NCI-H146 (cell line): ENCODE measurements around the gene ITSN2.
"Not testable (repeated sequence)": the region's sequence is repeated elsewhere in the genome, so short reads cannot be mapped to it uniquely, and the experiment has no call there.

Experiments used
- DNase-seq: peaks from one replicate; lab custom pipeline; 2025; lab: John Stamatoyannopoulos, UW

The ITSN2 gene

DNA sequence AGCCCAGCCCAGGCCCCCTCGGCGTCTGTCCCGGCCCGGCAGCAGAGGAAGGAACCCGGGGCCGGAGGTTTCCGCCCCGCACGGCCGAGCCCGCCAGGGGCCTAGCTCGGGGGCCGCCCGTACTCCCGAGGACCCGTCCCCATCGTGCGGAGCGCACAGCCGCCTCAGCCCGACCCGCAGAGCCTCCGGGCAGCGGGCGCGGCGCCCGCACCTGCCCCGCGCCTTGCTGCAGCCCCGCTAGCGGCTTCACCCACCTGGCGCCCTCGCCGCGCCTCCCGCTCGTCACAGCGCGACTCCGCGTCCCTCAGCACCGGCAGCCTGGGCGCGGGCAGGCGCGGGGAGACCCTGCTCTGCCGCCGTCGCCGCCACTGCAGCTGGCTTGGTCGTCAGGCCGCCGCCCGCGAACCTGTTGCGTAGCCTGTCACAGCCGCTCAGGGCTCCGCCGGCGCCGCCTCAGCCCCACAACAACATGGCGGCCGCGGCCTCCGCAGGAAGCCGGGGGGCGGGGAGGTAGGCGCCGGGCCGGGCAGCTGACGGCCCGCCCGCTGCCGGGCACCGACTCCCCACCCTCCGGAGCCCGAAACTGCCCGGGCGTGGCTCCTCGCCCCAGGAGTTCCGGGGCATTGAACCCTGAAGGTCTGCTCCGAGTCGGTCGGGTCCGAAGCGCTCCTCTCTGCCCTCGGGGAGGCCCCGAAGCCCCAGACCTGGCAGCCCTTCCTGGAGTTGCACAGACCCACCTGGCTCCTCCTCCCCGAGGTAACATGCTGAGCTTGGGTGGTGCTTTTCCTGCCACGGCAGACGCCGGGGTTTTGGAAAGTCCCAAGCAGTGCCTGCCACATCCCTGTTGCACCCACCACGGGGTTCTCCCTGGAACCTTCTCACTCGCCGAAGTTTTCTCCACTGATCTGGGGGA lies at the start of gene ITSN2:
ITSN2 (minus strand) TSS at position 487 of the 913 bp plus-strand sequence. CDS start 32,454 bp downstream, outside the sequence.
- peak; percentile 88 for DNase-seq

DNA sequence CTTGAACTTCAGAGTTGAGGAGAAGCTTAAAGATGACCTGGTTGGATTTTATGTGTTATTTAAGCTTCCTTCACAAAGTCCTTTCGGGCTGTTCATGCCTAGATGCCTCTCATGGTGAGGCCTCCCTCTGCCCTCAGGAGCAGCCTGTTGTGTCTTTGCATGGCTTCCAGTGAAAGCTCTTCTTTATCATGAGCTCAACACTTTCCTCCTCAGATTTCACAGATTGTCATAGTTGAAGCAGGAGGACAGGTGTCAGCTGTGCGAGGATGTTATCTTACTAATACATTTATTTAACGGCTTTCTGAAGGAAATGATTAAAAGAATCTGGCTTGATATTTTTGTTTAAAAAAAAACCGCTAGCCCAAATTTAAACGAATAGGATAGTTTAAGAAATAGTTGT lies 48.8 kb upstream of the ITSN2 start:
- DNase-seq: peak; percentile 17

DNA sequence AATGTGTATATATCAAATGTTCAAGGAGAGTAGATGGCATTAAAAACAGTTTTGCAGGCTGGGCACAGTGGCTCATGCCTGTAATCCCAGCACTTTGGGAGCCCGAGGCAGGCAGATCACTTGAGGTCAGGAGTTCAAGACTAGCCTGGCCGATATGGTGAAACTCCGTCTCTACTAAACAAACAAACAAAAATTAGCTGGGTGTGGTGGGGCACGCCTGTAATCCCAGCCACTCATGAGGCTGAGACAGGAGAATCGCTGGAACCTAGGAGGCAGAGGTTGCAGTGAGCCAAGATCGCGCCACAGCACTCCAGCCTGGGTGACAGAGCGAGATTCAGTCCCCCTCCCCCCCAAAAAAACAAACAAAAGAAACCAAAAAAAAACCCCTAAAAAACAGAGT lies 48.4 kb upstream of the ITSN2 start:
- not testable (repeated sequence) for DNase-seq

DNA sequence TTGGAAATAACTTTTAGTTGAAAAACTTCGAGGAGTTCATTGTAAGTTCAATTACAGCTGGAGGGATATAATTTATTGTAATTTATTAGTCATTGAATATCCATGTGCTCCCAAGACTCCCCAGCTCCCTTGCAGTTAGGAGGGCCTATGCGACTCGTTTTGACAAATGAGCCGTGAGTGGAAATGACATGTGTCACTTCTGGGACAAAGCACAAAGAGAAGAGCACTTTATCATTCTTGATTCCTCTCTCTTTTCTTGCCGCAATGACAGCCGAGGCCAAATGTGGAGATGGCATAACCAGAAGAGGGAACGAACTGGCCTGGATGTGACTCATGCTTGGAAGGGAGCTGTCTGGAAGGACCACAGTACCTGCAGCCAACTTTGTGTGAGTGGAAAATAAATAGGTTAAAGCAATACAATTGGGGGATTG lies 44.2 kb upstream of the ITSN2 start:
- no peak for DNase-seq

DNA sequence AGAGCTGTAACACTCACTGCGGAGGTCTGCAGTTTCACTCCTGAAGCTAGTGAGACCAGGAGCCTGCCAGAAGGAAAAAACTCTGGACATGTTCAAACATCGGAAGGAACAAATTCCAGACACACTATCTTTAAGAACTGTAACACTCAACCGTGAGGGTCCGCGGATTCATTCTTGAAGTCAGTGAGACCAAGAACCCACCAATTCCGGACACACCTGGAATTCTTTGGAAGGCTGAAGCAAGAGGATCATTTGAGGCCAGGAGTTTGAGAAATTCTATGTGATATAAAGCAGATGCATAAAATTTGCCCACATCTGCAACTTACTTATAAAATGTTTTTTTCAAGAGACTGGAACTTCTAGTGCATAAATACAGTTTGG lies 43.5 kb upstream of the ITSN2 start:
- DNase-seq: no peak

DNA sequence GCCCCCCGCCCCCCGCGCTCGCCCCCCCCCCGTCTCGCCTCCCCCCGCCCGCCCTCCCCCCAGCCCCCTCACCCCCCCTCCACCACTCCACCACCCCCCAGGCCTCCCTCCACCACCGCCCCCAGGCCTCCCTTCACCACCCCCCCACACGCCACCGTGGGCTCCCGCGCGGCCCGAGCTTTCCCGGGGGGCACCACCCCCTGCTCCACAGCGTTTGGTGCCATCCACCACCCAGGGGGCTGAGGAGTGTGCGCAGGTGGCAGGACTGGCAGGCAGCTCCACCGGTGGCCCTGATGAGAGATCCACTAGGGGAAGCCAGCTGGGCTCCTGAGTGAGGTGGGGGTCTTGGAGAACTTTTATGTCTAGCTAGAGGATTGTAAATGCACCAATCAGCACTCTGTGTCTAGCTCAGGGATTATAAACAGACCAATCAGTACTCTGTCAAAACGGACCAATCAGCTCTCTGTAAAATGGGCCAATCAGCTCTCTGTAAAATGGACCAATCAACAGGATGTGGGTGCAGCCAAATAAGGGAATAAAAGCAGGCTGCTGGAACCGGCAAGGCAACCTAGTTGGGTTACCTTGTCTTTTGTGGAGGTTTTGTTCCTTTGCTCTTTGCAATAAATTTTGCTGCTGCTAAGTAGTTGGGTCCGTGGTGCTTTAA lies 43.0 kb upstream of the ITSN2 start:
- DNase-seq: no peak

DNA sequence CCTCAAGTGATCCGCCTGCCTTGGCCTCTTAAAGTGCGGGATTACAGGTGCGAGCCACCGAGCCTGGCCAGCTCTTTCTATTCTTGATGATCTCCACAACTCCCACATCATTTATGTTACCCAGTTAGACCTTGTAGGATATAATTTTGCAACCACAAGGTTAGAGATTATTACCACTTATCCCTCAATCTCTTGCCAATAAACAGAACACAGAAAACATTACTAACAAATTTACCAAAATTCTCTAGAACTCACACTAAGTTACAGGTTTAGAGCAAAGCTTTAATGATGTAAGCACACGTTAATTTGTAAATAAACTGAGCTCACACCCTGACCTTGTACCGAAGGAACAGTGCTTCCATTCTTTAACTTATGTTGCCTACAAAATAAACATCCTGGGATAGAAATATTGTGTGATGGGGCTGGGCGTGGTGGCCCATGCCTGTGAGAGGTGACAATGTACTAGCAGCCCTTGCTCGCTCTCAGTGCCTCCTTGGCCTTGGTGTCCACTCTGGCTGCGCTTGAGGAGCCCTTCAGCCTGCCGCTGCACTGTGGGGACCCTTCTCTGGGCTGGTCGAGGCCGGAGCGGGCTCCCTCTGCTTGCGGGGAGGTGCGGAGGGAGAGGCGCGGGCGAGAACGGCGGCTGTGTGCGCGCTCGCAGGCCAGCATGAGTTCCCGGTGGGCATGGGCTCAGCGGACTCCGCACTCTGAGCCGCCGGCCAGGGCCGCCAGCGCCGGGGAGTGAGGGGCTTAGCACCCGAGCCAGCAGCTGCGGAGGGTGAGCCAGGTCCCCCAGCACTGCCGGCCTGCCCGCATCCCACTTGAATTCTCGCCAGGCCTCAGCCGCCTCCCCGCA lies 42.1 kb upstream of the ITSN2 start:
- no peak for DNase-seq

DNA sequence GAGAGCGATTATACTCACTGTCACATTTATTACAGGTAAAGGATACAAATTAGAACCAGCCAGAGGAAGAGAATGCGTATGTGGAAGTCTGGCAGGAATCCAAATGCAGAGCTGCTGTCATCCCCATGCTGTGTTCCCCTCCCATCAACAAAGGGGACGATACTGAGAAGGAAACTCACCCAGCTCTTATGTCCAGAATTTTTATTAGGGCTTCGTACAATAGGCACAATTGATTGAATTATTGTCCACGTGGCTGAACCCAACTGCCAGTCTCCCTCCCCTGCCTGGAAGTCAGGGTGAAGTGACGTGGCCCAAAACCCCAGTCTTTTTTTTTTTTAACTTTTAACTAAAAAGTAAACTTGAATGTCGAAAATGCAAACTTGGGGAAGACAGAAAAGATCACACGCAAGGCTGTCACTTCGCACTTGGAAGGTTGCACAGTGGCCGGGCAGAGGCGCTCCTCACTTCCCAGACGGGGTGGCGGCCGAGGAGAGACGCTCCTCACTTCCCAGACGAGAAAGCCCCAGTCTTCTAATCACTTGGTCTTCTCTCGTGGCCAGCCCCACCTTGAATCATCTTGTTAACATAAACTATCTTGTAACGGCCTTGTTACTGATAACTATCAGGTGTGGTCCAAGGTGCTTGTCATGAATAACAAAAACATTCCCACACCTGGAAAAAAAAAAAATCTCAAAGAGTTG lies 40.0 kb upstream of the ITSN2 start:
- DNase-seq: peak; percentile 80

DNA sequence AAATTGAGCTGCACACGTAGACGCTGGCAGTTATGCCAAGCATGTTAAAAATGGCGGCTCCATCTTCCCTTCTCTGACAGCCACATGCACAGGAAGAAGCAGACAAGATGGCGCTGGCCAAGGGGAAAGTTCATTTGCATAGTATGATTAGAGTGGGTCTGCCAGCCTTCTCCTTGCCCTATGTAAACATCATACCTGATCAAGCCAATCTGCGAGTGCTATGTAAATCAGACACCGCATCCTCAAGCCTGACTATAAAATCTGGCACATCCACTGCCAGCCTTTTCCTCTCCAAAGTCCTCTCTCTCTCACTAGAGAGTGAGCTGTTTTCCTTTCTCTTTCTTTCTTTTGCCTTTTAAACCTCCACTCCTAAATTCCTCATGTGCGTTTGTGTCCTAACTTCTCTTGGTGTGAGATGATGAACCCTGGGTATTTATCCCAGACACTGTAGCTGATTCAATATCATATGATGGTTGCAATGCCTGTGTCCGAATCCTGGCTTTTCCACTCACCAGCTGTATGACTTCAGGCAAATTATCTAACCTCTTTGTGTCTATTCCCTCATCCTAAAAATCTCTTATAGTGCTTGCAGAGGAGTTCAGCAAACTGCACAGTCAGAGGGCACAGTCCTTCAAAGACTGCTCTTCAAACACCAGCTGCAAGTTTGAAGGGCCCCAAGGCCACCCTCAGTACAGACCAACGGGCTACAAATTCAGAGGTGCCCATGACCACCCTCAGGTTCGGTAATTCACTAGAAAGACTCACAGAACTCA lies 39.3 kb upstream of the ITSN2 start:
- DNase-seq: peak; percentile 96

DNA sequence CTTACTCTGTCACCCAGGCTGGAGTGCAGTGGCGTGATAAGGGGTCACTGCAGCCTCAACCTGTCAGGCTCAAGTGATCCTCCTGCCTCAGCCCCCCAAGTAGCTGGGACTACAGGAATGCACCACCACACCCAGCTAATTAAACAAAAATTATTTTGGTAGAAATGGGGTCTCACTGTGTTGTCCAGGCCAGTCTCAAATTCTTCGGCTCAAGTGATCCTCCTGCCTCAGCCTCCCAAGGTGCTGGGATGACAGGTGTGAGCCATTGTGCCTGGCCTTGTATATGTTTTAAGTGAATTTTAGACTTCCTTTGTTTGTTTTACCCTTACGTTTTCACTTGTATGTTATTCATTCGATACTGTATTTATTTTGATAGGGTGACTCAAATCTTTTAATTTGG lies 34.7 kb upstream of the ITSN2 start:
- DNase-seq: no peak

DNA sequence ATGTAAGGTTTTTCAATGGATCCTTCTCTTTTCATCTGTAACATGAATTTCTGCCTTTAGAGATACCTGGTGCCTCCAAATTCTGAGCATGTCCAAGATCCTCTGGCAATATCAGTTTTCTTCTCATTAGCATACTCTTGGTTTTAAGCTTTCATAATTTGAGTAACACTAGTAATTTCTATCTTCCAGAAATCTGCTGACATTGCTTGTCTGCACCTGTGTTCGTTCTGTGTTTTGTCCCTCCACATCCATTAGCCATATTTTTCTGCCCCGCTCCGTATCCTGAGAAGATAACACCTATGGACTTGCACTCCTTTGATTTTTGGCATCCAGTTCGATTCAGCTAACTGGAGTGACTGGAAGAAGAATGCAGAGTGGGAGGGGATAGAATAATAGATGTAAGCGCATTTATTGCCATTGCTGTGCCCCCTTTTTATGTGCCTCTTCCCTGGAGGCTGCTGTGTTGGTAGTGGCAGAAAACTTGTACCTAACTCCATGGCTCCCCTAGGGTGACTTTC lies 32.3 kb upstream of the ITSN2 start:
- no peak for DNase-seq

DNA sequence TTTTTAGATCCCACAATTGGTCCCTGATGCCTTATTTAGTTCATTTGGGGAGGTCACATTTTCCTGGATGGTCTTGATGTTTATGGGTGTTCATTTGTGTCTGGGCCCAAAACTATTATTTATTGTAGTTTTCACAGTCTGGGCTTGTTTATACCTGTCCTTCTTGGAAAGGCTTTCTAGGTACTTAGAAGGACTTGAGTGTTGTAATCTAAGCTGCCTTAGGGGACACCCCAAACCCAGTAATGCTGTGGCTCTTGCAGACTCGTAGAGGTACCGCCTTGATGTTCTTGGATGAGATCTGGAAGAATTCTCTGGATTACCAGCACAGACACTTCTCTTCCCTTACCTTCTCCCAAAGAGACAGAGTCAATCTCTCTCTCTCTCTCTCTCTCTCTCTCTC lies 25.0 kb upstream of the ITSN2 start:
- no peak for DNase-seq

DNA sequence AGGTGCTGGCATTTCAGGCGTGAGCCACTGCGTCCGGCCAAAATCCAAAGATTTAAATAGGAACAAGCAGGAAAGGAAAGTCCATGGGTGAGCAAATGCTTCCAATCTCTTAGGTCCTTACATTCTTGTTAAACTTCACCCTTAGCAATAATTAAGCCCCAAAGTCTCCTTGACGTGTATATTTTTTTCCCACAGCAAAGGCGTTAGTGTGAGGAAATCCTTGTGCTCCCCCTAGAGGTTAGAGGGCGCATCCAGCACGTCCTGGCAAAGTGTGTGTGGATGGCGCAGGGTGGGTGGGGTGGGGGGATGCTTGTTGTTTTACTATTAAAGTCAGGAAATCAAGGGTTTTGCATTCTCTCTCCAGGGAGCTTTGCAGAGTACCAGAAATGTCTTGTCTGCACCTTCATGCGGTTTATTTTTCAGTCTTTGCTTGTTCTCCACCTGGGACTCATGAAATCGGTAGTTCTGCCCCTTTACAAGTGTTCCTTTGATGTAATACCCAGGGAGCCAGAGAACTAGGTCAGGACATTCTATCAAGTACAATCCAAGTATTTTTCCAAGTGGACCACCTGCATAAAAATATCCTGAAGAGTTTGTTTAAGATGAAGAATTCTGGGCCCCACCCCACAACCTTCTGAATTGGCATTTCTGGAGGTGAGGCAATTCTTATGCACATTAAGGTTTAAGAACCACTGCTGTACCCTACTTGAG lies 22.2 kb upstream of the ITSN2 start:
- DNase-seq: peak; percentile 74

DNA sequence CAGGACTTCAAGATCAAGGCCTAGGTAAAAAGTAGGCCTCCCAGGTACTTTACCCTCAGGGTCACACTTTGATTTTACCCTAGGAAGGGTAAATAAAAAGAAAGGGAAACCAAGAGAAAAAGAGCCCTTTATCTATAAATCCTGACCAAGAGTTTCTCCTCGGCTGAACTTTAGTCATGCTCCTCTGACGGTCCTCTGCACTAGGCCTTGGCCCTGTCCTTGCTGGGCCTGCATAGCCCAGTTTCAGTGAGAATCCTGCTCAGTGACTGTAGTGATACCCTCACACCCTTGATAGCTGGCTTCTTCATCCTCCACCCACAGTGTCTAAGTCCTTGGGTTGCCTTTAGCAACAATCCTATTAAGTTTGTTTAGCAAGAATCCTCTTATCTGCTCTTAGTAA lies 20.5 kb upstream of the ITSN2 start:
- DNase-seq: no peak

DNA sequence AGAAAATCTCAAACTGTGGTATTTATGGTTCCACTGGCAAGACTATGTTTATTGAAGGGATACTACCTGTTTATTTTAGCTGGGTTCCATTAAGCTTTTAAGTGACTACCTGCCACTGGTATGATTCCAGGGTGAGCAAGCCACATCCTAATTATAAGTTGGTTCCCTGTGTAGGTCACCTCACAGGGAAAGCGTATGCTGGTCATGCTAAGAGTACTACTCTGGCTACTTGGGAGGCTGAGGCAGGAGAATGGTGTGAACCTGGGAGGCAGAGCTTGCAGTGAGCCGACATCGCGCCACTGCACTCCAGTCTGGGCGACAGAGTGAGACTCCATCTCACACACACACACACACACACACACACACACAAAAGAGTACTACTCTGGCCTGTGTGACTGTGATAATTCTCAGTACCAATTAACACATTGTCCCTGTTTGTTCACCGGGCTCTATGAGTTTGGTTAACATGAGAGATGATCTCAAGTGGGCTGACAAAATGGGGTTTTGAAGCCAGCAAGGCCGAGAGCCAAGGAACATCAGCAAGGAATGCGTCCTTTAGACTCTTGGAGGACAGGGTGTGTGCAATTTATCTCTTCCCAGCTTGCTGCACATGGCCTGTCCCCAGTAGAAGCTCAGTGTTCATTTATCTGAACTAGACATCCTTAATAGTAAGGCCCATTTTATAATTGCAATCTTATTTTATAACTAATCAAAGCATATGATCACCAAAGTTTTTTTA lies 15.2 kb upstream of the ITSN2 start:
- no peak for DNase-seq

DNA sequence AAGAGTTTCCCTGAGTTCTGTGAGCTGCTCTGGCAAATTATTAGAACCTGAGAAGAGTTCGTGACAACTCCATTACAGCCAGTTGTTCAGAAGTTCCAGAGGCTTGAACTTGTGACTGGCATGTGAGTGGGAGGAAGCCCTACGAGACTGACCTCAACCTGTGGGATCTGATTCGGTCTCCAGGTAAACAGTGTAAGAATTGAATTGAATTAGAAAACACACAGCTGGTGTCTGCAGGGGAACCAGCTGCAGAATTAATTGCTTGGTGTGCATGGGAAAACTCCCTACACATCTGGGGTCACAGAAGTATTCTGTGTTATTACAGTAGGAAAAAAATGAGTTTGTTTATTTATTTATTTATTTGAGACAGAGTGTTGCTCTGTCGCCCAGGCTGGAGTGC lies 14.0 kb upstream of the ITSN2 start:
- DNase-seq: peak; percentile 33

DNA sequence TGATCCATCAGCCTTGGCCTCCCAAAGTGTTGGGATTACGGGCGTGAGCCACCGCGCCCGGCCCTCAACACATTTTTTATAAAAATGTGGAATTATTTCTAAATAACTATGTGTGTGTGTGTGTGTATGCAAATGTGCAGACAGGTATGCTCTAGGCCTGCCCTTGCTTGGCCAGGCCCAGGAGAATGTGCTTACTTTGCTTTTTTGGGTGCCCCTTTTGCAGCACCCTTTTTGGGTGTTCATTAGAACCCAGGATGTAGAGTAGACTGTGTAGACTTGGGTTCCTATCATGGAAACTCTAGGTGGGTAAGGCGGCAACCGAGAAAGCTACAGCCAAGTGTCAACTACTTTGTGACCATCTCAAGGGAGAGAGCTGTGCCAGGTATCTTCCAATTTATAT lies 11.7 kb upstream of the ITSN2 start:
- DNase-seq: no peak

DNA sequence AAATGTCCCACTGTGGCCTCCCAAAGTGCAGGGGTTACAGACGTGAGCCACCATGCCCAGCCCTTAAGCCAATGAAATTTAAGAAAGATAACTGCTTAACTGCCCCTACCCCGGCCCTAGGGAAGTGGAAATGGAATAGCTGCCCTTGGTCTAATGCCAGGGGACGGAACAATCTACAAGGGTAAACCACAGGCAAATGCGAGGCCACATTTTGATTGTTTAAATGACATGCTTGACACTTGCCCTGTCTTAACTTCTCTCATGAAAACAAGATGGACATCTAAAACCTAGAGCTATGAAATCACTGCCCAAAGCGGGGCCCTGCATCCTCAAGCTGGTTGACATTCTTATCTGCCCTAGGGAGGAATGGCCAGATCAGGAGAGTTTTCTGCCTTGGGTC lies 5.5 kb upstream of the ITSN2 start:
- no peak for DNase-seq

DNA sequence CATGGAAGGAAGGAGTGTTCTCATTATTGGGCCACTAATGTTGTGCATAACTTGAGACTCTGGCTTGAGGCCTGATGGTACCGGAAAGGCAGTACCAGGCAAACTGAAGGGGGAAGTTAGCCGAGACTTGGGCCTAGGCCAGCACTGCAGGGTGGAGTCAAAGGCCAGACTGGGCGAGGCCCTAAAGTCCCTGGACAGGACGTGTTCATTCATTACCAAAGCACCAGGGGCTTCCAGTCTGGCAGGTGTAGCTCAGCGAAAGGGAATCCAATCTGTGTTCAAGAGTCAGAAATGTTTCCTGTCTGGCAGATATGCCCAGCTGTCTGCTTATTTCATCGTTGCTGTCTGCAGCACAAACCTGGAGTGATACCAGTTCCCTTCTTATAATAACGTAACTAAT lies 4.7 kb upstream of the ITSN2 start:
- DNase-seq: peak; percentile 65
